GM21390 (cell line): ENCODE results near the gene SYNPO2.

ENCODE experiments used
- ATAC-seq: cut with Tn5 transposase; IDR thresholded peaks from one replicate; pipeline ENCODE4 v1.9.1; 2021; ENCODE audit not compliant: unreplicated experiment

SYNPO2 gene

GRCh38 chr4:118923891-118924290, 35.2 kb downstream of the SYNPO2 start:
- ATAC-seq = no peak

GRCh38 chr4:118927974-118928373, 39.3 kb downstream of the SYNPO2 start:
- ATAC-seq = no peak

DNA sequence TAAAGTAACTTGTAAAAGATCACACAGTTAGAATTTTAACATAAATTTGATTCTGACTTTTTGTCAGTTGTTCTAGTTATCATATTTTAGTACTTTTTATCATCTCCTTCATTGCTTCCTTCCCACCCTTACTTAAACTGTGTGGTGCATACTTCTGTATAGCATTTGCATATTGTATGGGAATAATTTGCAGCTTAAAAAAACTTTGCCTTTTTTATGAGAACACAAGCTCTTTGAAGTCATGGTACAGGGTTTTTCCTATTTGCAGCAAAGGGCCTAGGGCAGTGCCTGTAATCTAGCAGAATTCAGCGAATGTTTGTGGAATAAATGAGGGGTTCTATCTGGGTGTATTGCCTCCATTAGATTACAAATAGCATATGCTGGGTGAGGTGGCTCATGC, 41.6 kb downstream of the SYNPO2 start:
- no peak for ATAC-seq

DNA sequence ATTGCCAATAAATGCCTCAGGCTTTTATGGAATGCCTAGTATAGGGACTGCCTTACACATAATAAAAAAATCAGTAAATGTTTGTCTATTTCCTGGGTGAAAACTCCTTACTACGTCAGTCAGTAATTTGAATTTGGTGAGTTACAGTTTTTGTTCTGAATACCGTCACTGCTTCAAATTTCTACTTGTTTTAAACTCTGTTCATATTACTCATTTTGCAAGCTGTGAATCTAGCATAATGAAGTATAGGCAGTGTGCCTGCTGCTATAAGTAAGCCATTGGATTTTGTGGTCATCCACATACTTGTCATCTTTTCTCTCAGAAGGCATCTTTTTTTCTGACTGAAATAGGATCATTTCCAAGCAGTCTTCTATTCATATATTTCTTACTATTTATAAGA, 43.1 kb downstream of the SYNPO2 start:
- no peak for ATAC-seq

- no peak for ATAC-seq
Observed at GRCh38 chr4:118935819-118936218, 47.2 kb downstream of the SYNPO2 start.

DNA sequence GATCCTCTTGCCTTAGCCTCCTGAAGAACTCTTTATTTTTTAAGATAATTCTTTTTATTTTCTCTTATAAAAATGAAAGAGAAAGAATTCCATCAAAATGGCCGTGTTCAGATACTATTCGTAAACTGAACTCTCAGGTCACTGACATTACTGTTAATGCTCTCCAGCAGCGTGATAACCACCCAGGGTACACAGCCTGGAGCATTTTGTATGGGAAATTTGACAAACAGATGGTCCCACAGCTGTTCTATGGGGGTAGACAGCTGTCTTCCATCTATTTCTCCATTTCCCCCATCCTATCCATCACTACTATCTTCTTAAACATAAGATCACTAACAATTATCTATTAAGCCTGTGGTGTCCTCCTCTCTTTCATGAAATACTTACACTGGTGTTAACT, 47.8 kb downstream of the SYNPO2 start:
- ATAC-seq = no peak

- ATAC-seq = no peak
Observed at GRCh38 chr4:118939169-118939783, 50.6 kb downstream of the SYNPO2 start.

DNA sequence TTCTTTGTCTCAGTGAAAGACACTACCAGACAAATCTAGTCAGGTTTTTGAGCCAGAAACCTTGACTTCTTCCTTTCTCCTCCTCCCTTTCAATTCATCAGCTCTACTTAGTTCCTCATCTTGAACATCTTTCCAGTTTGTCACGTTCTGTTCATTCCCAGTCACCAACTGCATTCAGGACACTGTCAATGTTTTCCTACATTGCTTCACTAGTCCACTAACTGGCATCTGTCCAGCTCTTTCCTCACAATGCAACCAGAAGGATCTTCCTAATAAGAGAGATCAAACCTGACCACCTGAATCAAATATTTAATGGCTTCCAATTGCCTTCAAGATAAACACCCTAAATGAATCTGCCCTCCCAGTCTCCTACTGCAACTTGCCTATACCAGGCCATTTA, 52.5 kb downstream of the SYNPO2 start:
- no peak for ATAC-seq

- no peak for ATAC-seq
Observed at GRCh38 chr4:118941799-118942198, 53.1 kb downstream of the SYNPO2 start.

GRCh38 chr4:118942465-118942864, 53.8 kb downstream of the SYNPO2 start:
- no peak for ATAC-seq

- ATAC-seq = no peak
Observed at GRCh38 chr4:118947095-118947494, 58.4 kb downstream of the SYNPO2 start.

DNA sequence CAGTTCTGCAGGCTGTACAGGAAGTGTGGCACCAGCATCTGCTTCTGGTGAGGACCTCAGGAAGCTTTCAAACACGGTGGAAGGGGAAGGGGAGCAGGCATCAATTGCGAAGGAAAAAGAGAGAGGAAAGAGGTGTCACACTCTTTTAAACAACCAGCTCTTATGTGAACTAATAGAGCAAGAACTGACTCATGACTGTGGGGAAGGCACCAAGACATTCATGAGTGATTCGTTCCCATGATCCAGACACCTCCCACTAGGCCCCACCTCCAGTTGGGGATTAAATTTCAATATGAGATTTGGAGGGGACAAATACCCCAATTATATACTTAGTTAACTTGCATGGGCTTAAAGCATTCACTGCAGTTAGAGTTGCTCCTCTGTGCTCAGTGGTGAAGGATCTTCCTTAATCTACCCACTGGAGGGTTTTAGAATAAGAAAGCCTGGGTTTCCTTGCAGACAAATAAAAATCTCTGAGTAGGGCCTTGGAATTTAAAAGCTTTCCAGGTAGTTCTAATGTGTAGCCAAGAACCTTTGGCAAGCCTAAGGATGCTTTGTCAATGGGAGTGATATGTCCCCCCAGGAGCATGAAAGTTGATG, 60.0 kb downstream of the SYNPO2 start:
- no peak for ATAC-seq

DNA sequence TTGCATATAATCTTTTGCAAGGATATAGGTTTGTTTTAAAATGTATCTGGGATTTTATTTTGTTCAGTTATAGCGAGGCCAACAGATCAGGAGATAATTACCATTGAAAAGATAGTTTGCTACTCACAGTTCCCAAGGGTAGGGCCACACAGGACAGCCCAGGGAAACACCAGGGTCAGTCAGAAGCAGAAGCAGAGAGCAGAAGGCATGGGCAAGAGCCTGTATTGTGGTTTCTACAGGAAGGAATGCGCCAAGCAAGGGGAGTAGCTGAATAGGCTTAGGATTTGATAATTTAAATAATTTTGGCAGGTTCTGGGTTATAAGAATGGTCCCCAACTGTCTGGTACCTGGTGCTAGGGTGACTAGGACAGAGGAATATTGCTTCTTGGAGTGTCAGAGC, 61.6 kb downstream of the SYNPO2 start:
- ATAC-seq = no peak

- ATAC-seq = no peak
Observed at GRCh38 chr4:118950929-118951570, 62.4 kb downstream of the SYNPO2 start.

GRCh38 chr4:118953276-118953675, 64.6 kb downstream of the SYNPO2 start:
- ATAC-seq = no peak

DNA sequence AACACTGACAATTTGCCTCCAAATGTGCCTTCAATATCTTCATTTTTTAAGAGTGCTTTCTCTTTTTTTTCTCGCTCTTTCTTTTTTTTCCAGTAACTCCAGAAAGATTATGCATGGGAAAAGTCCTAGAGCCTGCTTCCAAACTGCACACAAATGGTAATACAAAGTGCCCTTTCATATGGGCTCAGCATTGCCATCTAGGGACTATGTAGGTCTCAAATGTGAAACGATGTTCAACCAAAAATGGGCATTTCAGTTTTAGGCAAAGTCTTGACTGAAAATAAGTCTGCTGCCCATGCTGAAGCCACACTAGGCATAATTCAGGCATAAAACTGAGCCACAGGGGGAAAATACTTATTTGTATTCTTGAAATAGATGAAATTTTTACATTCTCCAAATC, 65.6 kb downstream of the SYNPO2 start:
- no peak for ATAC-seq

DNA sequence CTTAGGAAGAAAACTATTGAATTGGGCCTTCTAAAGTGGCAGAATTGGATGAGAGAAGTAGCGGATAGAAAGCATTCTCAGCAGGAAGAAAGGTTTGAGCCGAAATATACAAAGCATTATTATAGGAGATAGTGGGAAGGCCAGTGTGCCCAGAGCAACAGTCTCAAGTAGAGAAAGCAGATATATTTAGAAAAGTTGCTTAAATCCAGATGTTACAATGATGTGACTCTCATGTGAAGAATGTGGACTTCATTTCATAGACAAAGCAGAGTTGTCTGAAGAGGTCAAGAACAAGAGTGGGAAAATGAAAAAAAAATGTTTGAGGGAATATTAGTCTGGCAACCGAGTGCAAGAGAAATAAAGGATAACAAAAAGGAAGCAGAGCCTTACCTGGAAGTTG, 66.9 kb downstream of the SYNPO2 start:
- ATAC-seq = no peak

- ATAC-seq = no peak
Observed at GRCh38 chr4:118957722-118958445, 69.2 kb downstream of the SYNPO2 start.

DNA sequence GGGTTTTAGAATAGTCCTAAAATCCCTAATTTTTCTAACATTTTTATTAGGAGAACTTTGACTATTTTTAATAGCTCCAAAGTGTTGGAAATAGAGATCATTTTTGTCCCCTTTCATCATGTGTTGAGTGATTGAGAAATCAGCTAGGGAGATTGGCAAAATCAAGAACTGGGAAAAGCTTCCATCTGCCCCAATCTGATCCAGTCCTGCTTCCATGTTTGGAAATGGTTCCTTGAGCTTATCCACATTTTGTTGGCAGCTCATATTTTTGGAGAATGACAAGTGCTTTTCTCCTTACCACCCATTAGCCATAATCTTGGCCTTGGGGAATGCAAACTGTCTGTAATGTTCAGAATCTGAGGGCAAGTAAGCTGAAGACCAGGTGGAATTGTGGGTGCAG, 73.9 kb downstream of the SYNPO2 start:
- no peak for ATAC-seq

- no peak for ATAC-seq
Observed at GRCh38 chr4:118964891-118965411, 76.3 kb downstream of the SYNPO2 start.

GRCh38 chr4:118967393-118967792, 78.7 kb downstream of the SYNPO2 start:
- no peak for ATAC-seq

DNA sequence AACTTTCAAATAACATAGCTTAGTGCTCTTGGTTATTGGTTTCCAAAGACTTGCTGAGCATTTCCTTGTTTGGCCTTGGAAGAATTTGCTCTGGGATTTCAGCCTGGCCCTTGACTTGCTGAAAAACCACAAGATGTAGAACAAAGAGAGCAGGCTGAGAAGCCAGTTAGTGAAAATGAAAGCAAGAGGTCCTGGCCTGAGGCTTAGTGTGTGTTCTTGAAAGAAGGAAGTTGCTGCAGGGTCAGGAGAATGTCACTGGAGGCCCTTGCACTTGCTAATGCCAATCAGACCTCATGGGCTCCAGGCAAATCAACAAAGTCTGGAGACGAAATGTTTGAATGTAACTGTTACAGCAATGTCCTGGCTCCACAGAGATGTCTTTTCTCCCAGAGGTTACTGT, 79.4 kb downstream of the SYNPO2 start:
- peak; percentile 100 for ATAC-seq
